Stimulated activated effector memory CD8-positive, alpha-beta T cell treated with anti-CD3 and anti-CD28 coated beads, Interleukin-12 subunit alpha, Interleukin-12 subunit beta, amount 100 ng/mL, for 72 hours (primary cell): ENCODE measurements around the gene CENPH.
"Not testable (repeated sequence)": the region's sequence is repeated elsewhere in the genome, so short reads cannot be mapped to it uniquely, and the experiment has no call there.

Experiments
- ATAC-seq: fragments of 150-1000 bp; cut with Tn5 transposase; 2 replicates; pipeline ENCODE4 v1.10.0; 2021
- DNase-seq, 2 donors: peaks; one replicate each; pipeline ENCODE4 v3.0.0; 2021 to 2022; ENCODE audit warnings: low spot score in 2 of 2
- H3K27ac Mint-ChIP-seq: one replicate; pipeline ENCODE4 v1.8.0; 2022; ENCODE audit warnings: mild to moderate bottlenecking, mixed read lengths
- H3K36me3 Mint-ChIP-seq: one replicate; pipeline ENCODE4 v1.8.0; 2022; ENCODE audit warnings: mild to moderate bottlenecking, mixed read lengths
- H3K4me1 Mint-ChIP-seq: one replicate; pipeline ENCODE4 v1.8.0; 2022; ENCODE audit warnings: mixed read lengths
- H3K4me3 Mint-ChIP-seq: one replicate; pipeline ENCODE4 v1.8.0; 2022; ENCODE audit warnings: mild to moderate bottlenecking, mixed read lengths
- H3K9me3 Mint-ChIP-seq: one replicate; pipeline ENCODE4 v1.8.0; 2022; ENCODE audit warnings: mixed read lengths

The CENPH gene

GRCh38 chr5:69224520-69224919, 35.1 kb downstream of the CENPH start:
- DNase-seq (no peak), ATAC-seq (no peak)
- H3K36me3 Mint-ChIP-seq: peaks cover 64% of the 10 kb centered on the region
- H3K4me3 Mint-ChIP-seq: no peak overlapping the region
- H3K4me1 Mint-ChIP-seq: peaks cover 6% of the 10 kb centered on the region
- no peak overlapping the region for H3K27ac Mint-ChIP-seq
- H3K9me3 Mint-ChIP-seq: no peaks in the 10 kb centered on the region

- no peak overlapping the region for H3K27ac Mint-ChIP-seq
- DNase-seq: no peak
- no peak overlapping the region for H3K4me3 Mint-ChIP-seq
- no peak for ATAC-seq
- no peaks in the 10 kb centered on the region for H3K4me1 Mint-ChIP-seq
- no peaks in the 10 kb centered on the region for H3K9me3 Mint-ChIP-seq
- peaks cover 66% of the 10 kb centered on the region for H3K36me3 Mint-ChIP-seq
Observed at GRCh38 chr5:69225860-69226259, 36.5 kb downstream of the CENPH start.

- H3K4me3 Mint-ChIP-seq: no peak overlapping the region
- DNase-seq (no peak), ATAC-seq (no peak)
- peaks cover 52% of the 10 kb centered on the region for H3K36me3 Mint-ChIP-seq
- H3K9me3 Mint-ChIP-seq: no peaks in the 10 kb centered on the region
- H3K4me1 Mint-ChIP-seq: peaks cover 8% of the 10 kb centered on the region
- H3K27ac Mint-ChIP-seq: no peak overlapping the region
Observed at GRCh38 chr5:69230181-69230580, 40.8 kb downstream of the CENPH start.

- no peak for ATAC-seq
- H3K9me3 Mint-ChIP-seq: no peaks in the 10 kb centered on the region
- no peak for DNase-seq
- H3K4me1 Mint-ChIP-seq: peaks cover 8% of the 10 kb centered on the region
- no peak overlapping the region for H3K27ac Mint-ChIP-seq
- peaks cover 47% of the 10 kb centered on the region for H3K36me3 Mint-ChIP-seq
- no peak overlapping the region for H3K4me3 Mint-ChIP-seq
Observed at GRCh38 chr5:69231281-69231680, 41.9 kb downstream of the CENPH start.

- peaks cover 47% of the 10 kb centered on the region for H3K36me3 Mint-ChIP-seq
- no peaks in the 10 kb centered on the region for H3K9me3 Mint-ChIP-seq
- ATAC-seq (no peak), DNase-seq (no peak)
- no peak overlapping the region for H3K4me3 Mint-ChIP-seq
- no peak overlapping the region for H3K27ac Mint-ChIP-seq
- H3K4me1 Mint-ChIP-seq: peaks cover 10% of the 10 kb centered on the region
Observed at GRCh38 chr5:69231851-69232250, 42.5 kb downstream of the CENPH start.

GRCh38 chr5:69234457-69235268, 45.3 kb downstream of the CENPH start, which contains the start of gene CDK7:
Gene CDK7 (plus strand): TSS chr5:69234886. CDS start chr5:69234976, 90 bp downstream.
- Mint-ChIP-seq H3K4me1 (peaks cover 26% of the 10 kb centered on the region), H3K36me3 (peaks cover 47% of the 10 kb centered on the region), H3K4me3 (peak within 1 kb of the TSS; percentile 85), H3K27ac (peak within 1 kb of the TSS; percentile 86), H3K9me3 (no peaks in the 10 kb centered on the region)
- DNase-seq: peak; percentile 85 to 96
- ATAC-seq: peak; percentile 100

- H3K4me3 Mint-ChIP-seq: peak overlapping the region; percentile 85
- DNase-seq, ATAC-seq, H3K9me3 Mint-ChIP-seq, H3K27ac Mint-ChIP-seq: not testable (repeated sequence)
- peaks cover 28% of the 10 kb centered on the region for H3K4me1 Mint-ChIP-seq
- H3K36me3 Mint-ChIP-seq: peaks cover 61% of the 10 kb centered on the region
Observed at GRCh38 chr5:69236733-69237132, 47.4 kb downstream of the CENPH start.

- H3K4me3 Mint-ChIP-seq: peak overlapping the region; percentile 85
- H3K27ac Mint-ChIP-seq: peak overlapping the region; percentile 23
- H3K4me1 Mint-ChIP-seq: peaks cover 38% of the 10 kb centered on the region
- DNase-seq (no peak), ATAC-seq (no peak)
- no peaks in the 10 kb centered on the region for H3K9me3 Mint-ChIP-seq
- peaks cover 64% of the 10 kb centered on the region for H3K36me3 Mint-ChIP-seq
Observed at GRCh38 chr5:69237877-69238276, 48.5 kb downstream of the CENPH start.

GRCh38 chr5:69238760-69239251, 49.4 kb downstream of the CENPH start:
- Mint-ChIP-seq H3K4me1 (peaks cover 44% of the 10 kb centered on the region), H3K36me3 (peaks cover 68% of the 10 kb centered on the region), H3K9me3 (no peaks in the 10 kb centered on the region), H3K27ac (peak overlapping the region; percentile 23), H3K4me3 (no peak overlapping the region)
- no peak for DNase-seq
- ATAC-seq: no peak

- Mint-ChIP-seq H3K4me1 (peaks cover 47% of the 10 kb centered on the region), H3K27ac (no peak overlapping the region), H3K9me3 (no peaks in the 10 kb centered on the region), H3K4me3 (no peak overlapping the region), H3K36me3 (peaks cover 58% of the 10 kb centered on the region)
- ATAC-seq (no peak), DNase-seq (no peak)
Observed at GRCh38 chr5:69242215-69242927, 53.0 kb downstream of the CENPH start.

- no peak for ATAC-seq
- Mint-ChIP-seq H3K9me3 (peaks cover 4% of the 10 kb centered on the region), H3K27ac (no peak overlapping the region), H3K4me1 (peaks cover 43% of the 10 kb centered on the region), H3K36me3 (peaks cover 38% of the 10 kb centered on the region), H3K4me3 (no peak overlapping the region)
- no peak for DNase-seq
Observed at GRCh38 chr5:69245031-69245430, 55.6 kb downstream of the CENPH start.

- DNase-seq: no peak
- Mint-ChIP-seq H3K4me3 (no peak overlapping the region), H3K36me3 (peaks cover 36% of the 10 kb centered on the region), H3K9me3 (peaks cover 4% of the 10 kb centered on the region), H3K4me1 (peaks cover 36% of the 10 kb centered on the region), H3K27ac (no peak overlapping the region)
- ATAC-seq: no peak
Observed at GRCh38 chr5:69248019-69248418, 58.6 kb downstream of the CENPH start.

- DNase-seq (no peak), ATAC-seq (no peak)
- H3K9me3 Mint-ChIP-seq: peaks cover 4% of the 10 kb centered on the region
- H3K27ac Mint-ChIP-seq: peak overlapping the region; percentile 74
- H3K4me1 Mint-ChIP-seq: peaks cover 26% of the 10 kb centered on the region
- H3K4me3 Mint-ChIP-seq: no peak overlapping the region
- peaks cover 46% of the 10 kb centered on the region for H3K36me3 Mint-ChIP-seq
Observed at GRCh38 chr5:69250593-69250992, 61.2 kb downstream of the CENPH start.

- H3K4me1 Mint-ChIP-seq: peaks cover 12% of the 10 kb centered on the region
- H3K4me3 Mint-ChIP-seq: no peak overlapping the region
- peaks cover 4% of the 10 kb centered on the region for H3K9me3 Mint-ChIP-seq
- no peak overlapping the region for H3K27ac Mint-ChIP-seq
- no peak for DNase-seq
- H3K36me3 Mint-ChIP-seq: peaks cover 65% of the 10 kb centered on the region
- no peak for ATAC-seq
Observed at GRCh38 chr5:69252437-69252836, 63.1 kb downstream of the CENPH start.

- not testable (repeated sequence) for H3K27ac Mint-ChIP-seq, DNase-seq
- H3K36me3 Mint-ChIP-seq: peaks cover 92% of the 10 kb centered on the region
Observed at GRCh38 chr5:69255940-69256339, 66.6 kb downstream of the CENPH start.

More at GRCh38 chr5:69255940-69256339, 66.6 kb downstream of the CENPH start:
- not testable (repeated sequence) for ATAC-seq, H3K9me3 Mint-ChIP-seq, H3K4me1 Mint-ChIP-seq, H3K4me3 Mint-ChIP-seq
